Mucosa of descending colon (tissue), 3 donors: ENCODE results near the gene CRHR1. TPM values are rescaled to one million over a fixed set of nuclear protein-coding genes. Genes with fewer than 3 reads are reported as not detected.

Source experiments
- ATAC-seq: fragments of 200-7000 bp; cut with Tn5 transposase; one replicate; pipeline ENCODE4 v1.9.1; 2020; ENCODE audit warnings: mild to moderate bottlenecking, moderate library complexity
- DNase-seq, 3 donors: peaks; one replicate each; pipeline ENCODE4 v3.0.0-alpha.2; 2020
- H3K36me3 ChIP-seq: fragments of 200-600 bp; one replicate; pipeline ENCODE4 v1.8.0; 2021; ENCODE audit warnings: low read depth, mild to moderate bottlenecking
- H3K4me1 ChIP-seq: fragments of 200-600 bp; one replicate; pipeline ENCODE4 v1.8.0; 2021; ENCODE audit warnings: low read depth, mild to moderate bottlenecking
- H3K4me3 ChIP-seq: fragments of 200-600 bp; one replicate; pipeline ENCODE4 v1.8.0; 2021; ENCODE audit warnings: mild to moderate bottlenecking
- H3K9me3 ChIP-seq: fragments of 200-600 bp; one replicate; pipeline ENCODE4 v1.8.0; 2021; ENCODE audit warnings: mild to moderate bottlenecking
- intact Hi-C, 2 donors: fragments of 100-400 bp; cut with DNase I in 1 of 2; cut with micrococcal nuclease in 1 of 2; formaldehyde crosslinking; loops; one replicate each; pipeline versions ENCODE4 v1.11.0 to v1.11.1; 2022; cut with DNase I, micrococcal nuclease
- total RNA-seq, 3 donors: library from RNA; stranded (reverse); fragmentation: NEBNext Ultra II Directional in 2 of 3; extraction: Animal tissue kit (Norgen Biotek cat#: 25700) in 2 of 3; gene quantifications; one replicate each; pipeline versions ENCODE4 v1.2.1 to v1.2.4, GENCODE V29; 2021 to 2023
- TF ChIP-seq, protein P1 (sequence below): fragments of 200-600 bp; IDR thresholded peaks from one replicate; pipeline ENCODE4 v1.8.0; 2022; ENCODE audit warnings: antibody characterized with exemption, mild to moderate bottlenecking
- donor health status: DM: no; HTN: no; CAD: no; lungs with moderate emphysema.
- donor health status: DM: no; HTN: no; CAD: no.
- donor health status: DM: no; HTN: yes; CAD: no.

The CRHR1 gene
- total RNA-seq, 3 donors from 2014 or later = not detected

DNA sequence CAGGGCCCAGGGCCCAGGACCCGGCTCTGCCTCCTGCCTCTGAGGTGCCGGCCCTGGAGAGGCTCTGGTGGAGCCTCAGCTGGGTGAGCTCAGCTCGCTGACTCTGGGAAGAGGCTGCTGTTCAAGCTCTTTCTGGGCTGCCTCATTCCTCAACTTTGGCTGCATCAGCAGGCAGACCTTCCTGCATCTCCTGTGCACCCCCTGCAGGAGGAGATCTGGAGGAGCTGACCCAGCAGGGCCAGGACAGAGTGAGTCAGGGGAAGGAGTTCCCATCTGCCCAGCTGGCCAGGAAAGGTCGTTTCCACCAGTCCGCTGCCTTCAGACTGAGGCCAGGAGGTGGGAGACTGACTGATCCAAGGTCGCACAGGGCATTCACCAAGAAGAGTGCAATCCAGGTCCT, 10.7 kb downstream of the CRHR1 start:
- TF ChIP-seq, protein P1, sequence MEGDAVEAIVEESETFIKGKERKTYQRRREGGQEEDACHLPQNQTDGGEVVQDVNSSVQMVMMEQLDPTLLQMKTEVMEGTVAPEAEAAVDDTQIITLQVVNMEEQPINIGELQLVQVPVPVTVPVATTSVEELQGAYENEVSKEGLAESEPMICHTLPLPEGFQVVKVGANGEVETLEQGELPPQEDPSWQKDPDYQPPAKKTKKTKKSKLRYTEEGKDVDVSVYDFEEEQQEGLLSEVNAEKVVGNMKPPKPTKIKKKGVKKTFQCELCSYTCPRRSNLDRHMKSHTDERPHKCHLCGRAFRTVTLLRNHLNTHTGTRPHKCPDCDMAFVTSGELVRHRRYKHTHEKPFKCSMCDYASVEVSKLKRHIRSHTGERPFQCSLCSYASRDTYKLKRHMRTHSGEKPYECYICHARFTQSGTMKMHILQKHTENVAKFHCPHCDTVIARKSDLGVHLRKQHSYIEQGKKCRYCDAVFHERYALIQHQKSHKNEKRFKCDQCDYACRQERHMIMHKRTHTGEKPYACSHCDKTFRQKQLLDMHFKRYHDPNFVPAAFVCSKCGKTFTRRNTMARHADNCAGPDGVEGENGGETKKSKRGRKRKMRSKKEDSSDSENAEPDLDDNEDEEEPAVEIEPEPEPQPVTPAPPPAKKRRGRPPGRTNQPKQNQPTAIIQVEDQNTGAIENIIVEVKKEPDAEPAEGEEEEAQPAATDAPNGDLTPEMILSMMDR = no peak
- ATAC-seq (no peak), DNase-seq (no peak)
- intact Hi-C loops = no loop called here
- H3K36me3 ChIP-seq = no peaks in the 10 kb centered on the region
- H3K4me3 ChIP-seq = no peak overlapping the region
- no peaks in the 10 kb centered on the region for H3K4me1 ChIP-seq
- H3K9me3 ChIP-seq = no peaks in the 10 kb centered on the region

DNA sequence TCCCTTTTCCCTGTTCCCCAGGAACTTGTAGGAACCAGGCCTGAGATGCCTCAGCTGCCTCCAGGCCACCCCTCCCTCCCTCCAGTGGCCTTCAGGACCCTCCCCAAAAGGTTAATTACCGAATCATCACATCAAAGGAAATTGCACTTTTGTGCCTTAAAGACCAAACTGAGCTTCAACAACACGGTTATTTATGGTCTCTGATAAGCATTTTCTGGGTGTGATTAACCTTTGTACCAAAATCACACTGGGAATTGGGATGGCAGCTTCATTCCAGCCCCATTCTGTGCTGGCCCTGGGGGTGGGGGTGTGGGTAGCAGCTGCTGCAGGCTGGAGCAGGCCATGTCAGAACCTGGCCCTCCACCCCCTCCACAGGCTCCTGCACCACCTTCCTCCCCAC, 16.7 kb downstream of the CRHR1 start:
- intact Hi-C loops = no loop called here
- H3K9me3 ChIP-seq = no peaks in the 10 kb centered on the region
- TF ChIP-seq, protein P1 = no peak
- H3K36me3 ChIP-seq = no peaks in the 10 kb centered on the region
- H3K4me3 ChIP-seq = no peak overlapping the region
- DNase-seq = no peak
- no peak for ATAC-seq
- H3K4me1 ChIP-seq = no peaks in the 10 kb centered on the region

DNA sequence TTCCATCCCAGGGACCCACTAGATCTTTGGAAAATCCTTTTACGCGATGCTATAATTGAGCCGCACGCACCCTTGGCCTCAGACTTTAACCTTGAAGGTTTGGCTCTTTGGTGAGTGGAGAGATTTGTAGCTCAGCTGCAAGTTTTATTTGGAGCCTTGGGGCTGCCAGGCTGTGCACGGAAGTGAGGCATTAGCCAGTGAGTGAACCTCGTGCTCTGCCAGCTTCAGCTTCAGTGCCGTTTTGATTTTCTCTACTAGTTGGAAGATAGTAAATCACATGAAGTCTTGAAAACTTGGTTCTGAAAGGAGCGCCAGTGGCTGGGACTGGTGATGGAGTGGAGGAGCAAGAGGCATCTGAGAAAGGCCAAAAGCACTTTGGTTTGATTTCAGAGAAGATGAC, 17.3 kb downstream of the CRHR1 start:
- no peaks in the 10 kb centered on the region for H3K4me1 ChIP-seq
- no peaks in the 10 kb centered on the region for H3K36me3 ChIP-seq
- H3K9me3 ChIP-seq = no peaks in the 10 kb centered on the region
- no peak overlapping the region for H3K4me3 ChIP-seq
- ATAC-seq (no peak), DNase-seq (no peak)
- intact Hi-C loops = no loop called here
- TF ChIP-seq, protein P1 = no peak

DNA sequence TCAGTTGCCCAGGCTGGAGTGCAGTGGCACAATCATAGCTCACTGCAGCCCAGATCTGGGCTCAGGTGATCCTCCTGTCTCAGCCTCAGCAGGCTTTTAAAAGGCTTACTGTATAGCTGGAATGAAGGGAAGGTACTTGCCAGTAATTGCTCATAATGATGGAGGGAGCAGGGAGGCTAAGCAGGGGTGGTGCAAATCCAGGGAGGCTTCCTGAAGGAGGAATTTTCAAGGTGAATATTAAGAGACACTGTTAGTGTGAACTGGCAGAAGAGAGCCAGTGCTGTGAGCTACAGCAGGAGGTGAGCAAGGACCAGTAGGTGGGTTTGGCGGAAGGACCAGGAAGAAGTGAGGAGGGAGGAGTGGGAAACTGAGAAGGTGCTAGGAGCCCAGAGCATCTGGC, 24.7 kb downstream of the CRHR1 start:
- TF ChIP-seq, protein P1 = no peak
- Histone ChIP-seq H3K9me3 (no peaks in the 10 kb centered on the region), H3K4me1 (no peaks in the 10 kb centered on the region), H3K36me3 (no peaks in the 10 kb centered on the region), H3K4me3 (no peak overlapping the region)
- intact Hi-C loops = no loop called here
- no peak for DNase-seq
- ATAC-seq = no peak

DNA sequence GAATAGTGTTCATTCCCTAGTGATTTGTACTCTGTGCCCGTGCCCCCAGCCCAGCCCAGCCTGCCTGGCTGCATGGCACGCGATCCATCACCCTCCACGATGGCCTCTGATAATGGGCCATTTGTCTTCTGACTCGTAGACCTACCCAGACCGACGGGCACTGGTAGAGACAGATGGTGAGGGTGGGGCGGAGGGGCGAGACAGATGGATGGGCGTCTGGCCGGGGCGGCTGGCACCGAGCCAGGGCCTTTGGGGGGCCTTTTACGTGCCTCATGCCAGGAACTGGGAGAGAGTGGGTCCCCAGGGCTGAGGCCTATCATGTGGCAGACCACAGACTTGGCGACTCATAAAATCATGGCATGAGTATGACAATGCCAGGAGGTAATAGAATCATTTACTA, 25.4 kb downstream of the CRHR1 start:
- no peaks in the 10 kb centered on the region for H3K9me3 ChIP-seq
- H3K4me1 ChIP-seq = no peaks in the 10 kb centered on the region
- H3K36me3 ChIP-seq = no peaks in the 10 kb centered on the region
- TF ChIP-seq, protein P1 = no peak
- intact Hi-C loops = no loop called here
- no peak overlapping the region for H3K4me3 ChIP-seq
- DNase-seq = no peak
- no peak for ATAC-seq

DNA sequence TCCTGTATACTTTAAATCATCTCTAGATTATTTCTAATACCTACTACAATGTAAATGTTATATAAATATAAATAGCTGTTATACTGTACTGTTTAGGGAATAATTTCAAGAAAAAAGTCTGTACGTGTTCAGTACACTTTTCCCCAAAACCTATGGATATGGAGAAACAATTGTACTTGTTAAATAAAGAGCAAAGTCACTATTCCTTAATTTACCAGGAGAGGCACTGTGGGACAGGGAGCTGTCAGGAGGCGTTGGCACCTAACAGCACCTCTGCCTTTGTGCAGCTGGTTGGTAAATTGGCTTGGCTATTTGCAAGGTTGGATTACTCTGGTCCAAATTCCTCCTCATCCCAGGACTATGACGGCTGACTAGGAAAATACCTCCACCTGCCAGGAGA, 28.0 kb downstream of the CRHR1 start:
- Histone ChIP-seq H3K4me1 (no peaks in the 10 kb centered on the region), H3K4me3 (no peak overlapping the region), H3K9me3 (no peaks in the 10 kb centered on the region), H3K36me3 (no peaks in the 10 kb centered on the region)
- TF ChIP-seq, protein P1 = no peak
- DNase-seq = no peak
- ATAC-seq = peak; percentile 12
- intact Hi-C loops = no loop called here
